Measurements from ENCODE around the gene FAM50A.
A peak's percentile ranks its signal among the peaks of the same experiment; 100 is the strongest.

Gene FAM50A

DNA sequence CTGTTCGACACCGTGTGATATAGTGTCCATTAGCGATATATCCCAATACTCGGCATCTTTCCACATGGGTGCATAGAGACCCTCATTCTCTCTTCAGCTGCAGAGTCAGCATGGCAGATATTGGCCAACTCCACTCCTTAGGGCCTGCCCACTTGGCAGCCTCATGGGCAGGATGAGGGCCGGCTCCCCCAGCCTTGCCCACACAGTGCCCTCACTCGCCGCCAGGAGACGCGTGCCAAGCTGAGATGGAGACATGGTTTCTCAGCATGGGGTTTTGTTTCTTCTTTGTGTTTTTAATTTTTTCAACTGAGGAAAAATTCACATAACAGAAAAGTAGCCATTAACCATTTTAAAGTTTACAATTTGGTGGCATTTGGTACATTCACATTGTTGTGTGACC, 8.9 kb downstream of the FAM50A start:
- H3K23ac ChIP-seq (ENCODE audit: low read length) = no peak overlapping the region
- H3K27me3 ChIP-seq (ENCODE audit: insufficient read depth, low read length) = no peaks in the 10 kb centered on the region
- no peak overlapping the region for H2BK12ac ChIP-seq (ENCODE audit: low read length)
- no peak overlapping the region for H2AK5ac ChIP-seq (ENCODE audit: low read length)
- no peak for DNase-seq
- no peak overlapping the region for H3K18ac ChIP-seq (ENCODE audit: low read length)
- no peak overlapping the region for H3K27ac ChIP-seq (ENCODE audit: low read depth, low read length)
- no peaks in the 10 kb centered on the region for H3K79me2 ChIP-seq (ENCODE audit: control insufficient read depth, insufficient read depth, low read length, poor library complexity)
- no peaks in the 10 kb centered on the region for H3K79me1 ChIP-seq (ENCODE audit: low read length)
- no peak overlapping the region for H3K14ac ChIP-seq (ENCODE audit: low read length)
- no peak overlapping the region for H3K4me2 ChIP-seq (ENCODE audit: low read length)
- H4K12ac ChIP-seq (ENCODE audit: low read depth, low read length) = no peak overlapping the region
- H3K9me3 ChIP-seq (ENCODE audit: insufficient read depth, low read depth, low read length) = no peaks in the 10 kb centered on the region
- no peak overlapping the region for H2BK5ac ChIP-seq (ENCODE audit: low read depth, low read length, poor library complexity)
- H4K8ac ChIP-seq (ENCODE audit: low read depth, low read length) = no peak overlapping the region
- no peak overlapping the region for H3K4ac ChIP-seq (ENCODE audit: low read depth, low read length)
- no CpG with 5 or more reads among the region's 9 CpGs for WGBS (ENCODE audit: extremely low coverage, insufficient coverage, insufficient read length)
- no peak overlapping the region for H4K91ac ChIP-seq (ENCODE audit: low read depth, low read length)
- H3K9ac ChIP-seq (ENCODE audit: low read length) = no peak overlapping the region
- no peaks in the 10 kb centered on the region for H3K4me1 ChIP-seq (ENCODE audit: control insufficient read depth in 1 of 2, insufficient read depth in 2 of 2, low read length in 2 of 2)
- H2AFZ ChIP-seq (ENCODE audit: insufficient read depth, low read length, poor library complexity) = no peak overlapping the region
- H3K4me3 ChIP-seq (ENCODE audit: low read depth, low read length) = no peak overlapping the region
- H2BK120ac ChIP-seq (ENCODE audit: insufficient read depth, low read length, poor library complexity) = no peak overlapping the region
- peaks cover 29 to 42% of the 10 kb centered on the region in 2 experiments for H3K36me3 ChIP-seq (ENCODE audit: control insufficient read depth in 1 of 2, insufficient read depth in 2 of 2, low read length in 2 of 2)

DNA sequence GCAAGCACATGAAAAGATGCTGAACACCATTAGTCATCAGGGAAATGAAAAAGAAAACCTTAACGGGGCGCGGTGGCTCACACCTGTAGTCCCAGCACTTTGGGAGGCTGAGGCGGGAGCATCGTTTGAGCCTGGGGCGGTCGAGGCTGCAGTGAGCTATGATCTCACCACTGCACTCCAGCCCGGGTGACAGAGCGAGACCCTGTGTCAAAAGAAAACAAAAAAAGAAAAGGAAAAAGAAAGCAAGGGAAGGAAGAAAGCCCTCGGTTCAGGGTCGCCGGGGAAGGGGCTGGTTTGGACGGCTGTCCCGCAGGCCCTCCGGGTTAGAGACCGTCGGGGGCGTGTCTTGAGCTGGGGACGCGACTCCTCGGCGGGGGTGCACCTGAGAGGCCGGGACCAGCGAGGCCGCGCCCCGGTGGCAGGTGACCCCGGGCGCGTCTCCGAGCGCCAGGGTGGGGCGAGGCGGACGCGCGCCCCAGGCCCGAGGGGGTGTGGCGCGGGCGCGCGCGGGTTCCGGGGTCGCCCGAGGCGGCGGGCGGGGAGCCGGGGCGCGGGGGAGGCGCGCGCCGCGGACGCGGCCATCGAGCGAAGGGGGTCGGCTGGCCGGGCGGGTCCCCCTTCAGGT, 13.7 kb downstream of the FAM50A start:
- Histone ChIP-seq H3K4me2 (ENCODE audit: low read length) (peak overlapping the region; percentile 54), H3K79me2 (ENCODE audit: control insufficient read depth, insufficient read depth, low read length, poor library complexity) (peaks cover 10% of the 10 kb centered on the region), H2BK5ac (ENCODE audit: low read depth, low read length, poor library complexity) (peak overlapping the region; percentile 46), H4K12ac (ENCODE audit: low read depth, low read length) (peak overlapping the region; percentile 43), H3K79me1 (ENCODE audit: low read length) (peaks cover 8% of the 10 kb centered on the region), H3K36me3 (ENCODE audit: control insufficient read depth in 1 of 2, insufficient read depth in 2 of 2, low read length in 2 of 2) (peaks cover 25 to 27% of the 10 kb centered on the region in 2 experiments), H3K9ac (ENCODE audit: low read length) (no peak overlapping the region), H3K27ac (ENCODE audit: low read depth, low read length) (peak overlapping the region; percentile 47), H3K4me1 (ENCODE audit: control insufficient read depth in 1 of 2, insufficient read depth in 2 of 2, low read length in 2 of 2) (peaks cover 0 to 10% of the 10 kb centered on the region in 2 experiments), H3K4me3 (ENCODE audit: low read depth, low read length) (peak overlapping the region; percentile 92), H3K14ac (ENCODE audit: low read length) (no peak overlapping the region), H3K18ac (ENCODE audit: low read length) (no peak overlapping the region), H4K8ac (ENCODE audit: low read depth, low read length) (peak overlapping the region; percentile 34), H2AK5ac (ENCODE audit: low read length) (no peak overlapping the region), H3K27me3 (ENCODE audit: insufficient read depth, low read length) (no peaks in the 10 kb centered on the region), H3K23ac (ENCODE audit: low read length) (no peak overlapping the region), H2BK12ac (ENCODE audit: low read length) (no peak overlapping the region), H2AFZ (ENCODE audit: insufficient read depth, low read length, poor library complexity) (peak overlapping the region; percentile 68), H4K91ac (ENCODE audit: low read depth, low read length) (peak overlapping the region; percentile 76), H3K4ac (ENCODE audit: low read depth, low read length) (no peak overlapping the region), H3K9me3 (ENCODE audit: insufficient read depth, low read depth, low read length) (no peaks in the 10 kb centered on the region), H2BK120ac (ENCODE audit: insufficient read depth, low read length, poor library complexity) (no peak overlapping the region)
- WGBS (ENCODE audit: extremely low coverage, insufficient coverage, insufficient read length) = no CpG with 5 or more reads among the region's 65 CpGs
- DNase-seq = peak; percentile 43 to 59

DNA sequence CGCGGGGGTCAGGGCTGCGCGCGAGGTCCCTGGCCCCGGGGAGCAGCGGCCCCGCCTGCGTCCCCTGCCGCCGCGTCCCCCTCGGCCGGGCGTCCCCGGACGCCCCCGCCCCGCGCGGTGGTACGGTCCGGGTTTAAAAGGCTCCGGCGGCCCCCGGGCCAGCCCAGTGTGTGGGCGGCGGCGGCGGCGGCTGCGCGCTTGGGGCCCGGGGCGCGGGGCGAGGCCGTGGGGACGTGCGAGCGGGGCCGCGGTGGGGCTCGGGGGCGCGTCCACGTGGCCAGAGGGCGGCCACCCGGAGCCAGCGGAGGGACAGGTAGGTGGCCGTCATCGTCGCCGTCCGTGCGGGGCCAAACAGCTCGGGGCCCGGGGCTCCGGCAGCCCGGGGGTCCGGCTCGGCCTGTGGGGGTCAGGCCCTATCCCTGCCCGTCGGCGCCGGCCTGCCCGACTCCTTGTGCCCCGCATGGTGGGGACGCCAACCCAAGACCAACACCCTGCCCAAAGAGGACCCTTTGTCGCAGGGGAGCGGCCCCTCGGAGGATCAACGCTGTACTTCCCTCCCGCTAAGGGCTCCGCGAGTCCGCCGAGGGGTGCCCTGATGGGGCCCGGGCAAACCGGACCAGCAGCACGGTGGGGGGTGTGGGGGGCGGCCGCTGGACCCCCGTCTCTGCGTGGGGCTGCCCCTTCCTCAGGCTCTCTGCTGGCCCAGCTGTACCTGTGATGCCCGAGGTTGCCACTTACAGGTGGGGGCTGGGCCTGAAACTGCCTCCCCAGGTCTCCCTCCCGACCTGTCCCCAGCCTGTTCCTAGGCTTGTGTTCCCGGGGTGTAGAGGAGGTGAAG, 14.4 kb downstream of the FAM50A start, which contains the start of gene PLXNA3:
PLXNA3 (plus strand) TSS at position 166 of the 838 bp plus-strand sequence. CDS start 1,903 bp downstream, outside the sequence.
- Histone ChIP-seq H3K4me2 (ENCODE audit: low read length) (peak within 1 kb of the TSS; percentile 54), H3K9ac (ENCODE audit: low read length) (peak within 1 kb of the TSS; percentile 87), H4K91ac (ENCODE audit: low read depth, low read length) (peak within 1 kb of the TSS; percentile 76), H3K14ac (ENCODE audit: low read length) (peak within 1 kb of the TSS; percentile 90), H3K27ac (ENCODE audit: low read depth, low read length) (peak within 1 kb of the TSS; percentile 47), H2AFZ (ENCODE audit: insufficient read depth, low read length, poor library complexity) (peak within 1 kb of the TSS; percentile 68), H3K4me3 (ENCODE audit: low read depth, low read length) (peak within 1 kb of the TSS; percentile 92), H3K27me3 (ENCODE audit: insufficient read depth, low read length) (no peaks in the 10 kb centered on the region), H3K9me3 (ENCODE audit: insufficient read depth, low read depth, low read length) (no peaks in the 10 kb centered on the region), H2BK5ac (ENCODE audit: low read depth, low read length, poor library complexity) (peak within 1 kb of the TSS; percentile 57), H3K79me2 (ENCODE audit: control insufficient read depth, insufficient read depth, low read length, poor library complexity) (peaks cover 10% of the 10 kb centered on the region), H3K18ac (ENCODE audit: low read length) (peak within 1 kb of the TSS; percentile 88), H4K12ac (ENCODE audit: low read depth, low read length) (peak within 1 kb of the TSS; percentile 77), H3K4me1 (ENCODE audit: control insufficient read depth in 1 of 2, insufficient read depth in 2 of 2, low read length in 2 of 2) (peaks cover 0 to 10% of the 10 kb centered on the region in 2 experiments), H4K8ac (ENCODE audit: low read depth, low read length) (peak within 1 kb of the TSS; percentile 62), H3K4ac (ENCODE audit: low read depth, low read length) (peak within 1 kb of the TSS; percentile 94), H2BK120ac (ENCODE audit: insufficient read depth, low read length, poor library complexity) (peak within 1 kb of the TSS; percentile 38), H3K79me1 (ENCODE audit: low read length) (peaks cover 8% of the 10 kb centered on the region), H2BK12ac (ENCODE audit: low read length) (no peak within 1 kb of the TSS), H3K36me3 (ENCODE audit: control insufficient read depth in 1 of 2, insufficient read depth in 2 of 2, low read length in 2 of 2) (peaks cover 29% of the 10 kb centered on the region in 2 experiments), H2AK5ac (ENCODE audit: low read length) (peak within 1 kb of the TSS; percentile 79), H3K23ac (ENCODE audit: low read length) (no peak within 1 kb of the TSS)
- no CpG with 5 or more reads among the region's 88 CpGs for WGBS (ENCODE audit: extremely low coverage, insufficient coverage, insufficient read length)
- peak in 1 of 2 donors; percentile 53 for DNase-seq

DNA sequence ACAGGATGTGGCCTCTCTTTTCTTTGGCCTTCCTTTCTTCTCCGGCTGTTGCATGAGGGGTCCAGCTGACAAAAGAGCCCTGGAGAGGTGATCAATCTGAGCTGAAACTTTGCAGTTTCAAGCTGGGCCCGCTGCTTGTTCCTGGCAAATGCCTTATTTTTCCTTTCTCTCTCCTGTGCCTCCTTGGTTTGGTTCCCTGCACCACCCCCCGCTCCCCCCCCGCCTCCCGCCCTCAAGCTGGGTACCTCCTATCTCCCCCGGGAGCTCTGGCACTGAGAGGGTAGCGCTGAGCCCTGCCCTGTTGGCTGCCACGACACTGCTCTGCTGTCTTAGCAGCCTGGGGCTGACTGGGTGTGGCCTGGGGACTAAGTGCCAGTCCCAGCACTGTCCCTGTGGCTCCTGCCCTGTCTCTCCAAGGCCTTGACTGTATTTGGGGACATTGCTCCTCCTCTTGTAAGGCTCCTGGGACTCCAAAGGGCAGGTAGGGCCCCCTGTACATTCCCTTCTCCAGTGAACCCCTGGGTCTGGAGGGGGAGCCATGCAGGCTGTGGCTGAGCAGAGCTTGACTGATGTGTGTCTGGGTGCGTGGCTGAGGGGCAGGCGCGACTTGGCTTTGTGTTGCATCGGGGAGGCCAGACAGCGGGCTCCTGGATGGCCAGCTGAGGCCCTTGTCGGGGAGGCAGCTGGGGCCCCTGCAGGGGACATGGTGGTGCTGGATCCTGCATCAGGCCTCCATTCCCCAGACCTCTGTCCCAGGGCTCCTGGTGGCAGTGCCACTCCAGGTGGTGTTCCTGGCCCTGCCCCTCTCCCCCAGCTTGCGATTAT, 15.2 kb downstream of the FAM50A start:
- DNase-seq = no peak
- peaks cover 8% of the 10 kb centered on the region for H3K79me1 ChIP-seq (ENCODE audit: low read length)
- peak overlapping the region; percentile 58 for H3K14ac ChIP-seq (ENCODE audit: low read length)
- H3K23ac ChIP-seq (ENCODE audit: low read length) = no peak overlapping the region
- peaks cover 10% of the 10 kb centered on the region for H3K79me2 ChIP-seq (ENCODE audit: control insufficient read depth, insufficient read depth, low read length, poor library complexity)
- peak overlapping the region; percentile 92 for H3K4me3 ChIP-seq (ENCODE audit: low read depth, low read length)
- H3K18ac ChIP-seq (ENCODE audit: low read length) = peak overlapping the region; percentile 1
- H2AFZ ChIP-seq (ENCODE audit: insufficient read depth, low read length, poor library complexity) = peak overlapping the region; percentile 39
- no CpG with 5 or more reads among the region's 15 CpGs for WGBS (ENCODE audit: extremely low coverage, insufficient coverage, insufficient read length)
- no peak overlapping the region for H2BK5ac ChIP-seq (ENCODE audit: low read depth, low read length, poor library complexity)
- no peak overlapping the region for H2AK5ac ChIP-seq (ENCODE audit: low read length)
- H3K4me1 ChIP-seq (ENCODE audit: control insufficient read depth in 1 of 2, insufficient read depth in 2 of 2, low read length in 2 of 2) = peaks cover 0 to 10% of the 10 kb centered on the region in 2 experiments
- H2BK120ac ChIP-seq (ENCODE audit: insufficient read depth, low read length, poor library complexity) = no peak overlapping the region
- H4K8ac ChIP-seq (ENCODE audit: low read depth, low read length) = no peak overlapping the region
- H3K27ac ChIP-seq (ENCODE audit: low read depth, low read length) = no peak overlapping the region
- H4K91ac ChIP-seq (ENCODE audit: low read depth, low read length) = peak overlapping the region; percentile 76
- peaks cover 37% of the 10 kb centered on the region in 2 experiments for H3K36me3 ChIP-seq (ENCODE audit: control insufficient read depth in 1 of 2, insufficient read depth in 2 of 2, low read length in 2 of 2)
- H3K27me3 ChIP-seq (ENCODE audit: insufficient read depth, low read length) = no peaks in the 10 kb centered on the region
- no peak overlapping the region for H2BK12ac ChIP-seq (ENCODE audit: low read length)
- no peaks in the 10 kb centered on the region for H3K9me3 ChIP-seq (ENCODE audit: insufficient read depth, low read depth, low read length)
- peak overlapping the region; percentile 1 for H4K12ac ChIP-seq (ENCODE audit: low read depth, low read length)
- peak overlapping the region; percentile 94 for H3K4ac ChIP-seq (ENCODE audit: low read depth, low read length)
- H3K4me2 ChIP-seq (ENCODE audit: low read length) = peak overlapping the region; percentile 54
- H3K9ac ChIP-seq (ENCODE audit: low read length) = no peak overlapping the region
